Prostate gland (tissue), 2 donors: ENCODE data around the gene ACAA1.

ENCODE experiments used
- CTCF ChIP-seq, 4 experiments: fragments of 200-600 bp in 2 of 4; fragments of 450-650 bp in 2 of 4; sonication (generic) in 2 of 4; IDR thresholded peaks; 1 replicate in 3 of 4; 2 replicates in 1 of 4; pipeline ENCODE4 v1.5.1; 2016 to 2019; ENCODE audit warnings: antibody characterized with exemption in 4 of 4, mild to moderate bottlenecking in 2 of 4, moderate library complexity in 2 of 4
- POLR2A ChIP-seq: fragments of 450-650 bp; IDR thresholded peaks from one replicate; pipeline ENCODE4 v1.6.1; 2016; ENCODE audit warnings: antibody characterized with exemption, mild to moderate bottlenecking

GRCh38 chr3:38098376-38098723, 38.6 kb downstream of the ACAA1 start:
- TF ChIP-seq CTCF (IDR thresholded peaks at IDR 0.05) = no peak
- no peak for TF ChIP-seq POLR2A
